GM15510 (cell line): ENCODE results near the gene NRXN3.

ENCODE experiments used
- POLR2A ChIP-seq: IDR thresholded peaks from 3 replicates; pipeline ENCODE4 v1.6.1; 2011; ENCODE audit warnings: borderline replicate concordance; ENCODE audit not compliant: insufficient read length; ENCODE audit errors: extremely low read depth

The NRXN3 gene

DNA sequence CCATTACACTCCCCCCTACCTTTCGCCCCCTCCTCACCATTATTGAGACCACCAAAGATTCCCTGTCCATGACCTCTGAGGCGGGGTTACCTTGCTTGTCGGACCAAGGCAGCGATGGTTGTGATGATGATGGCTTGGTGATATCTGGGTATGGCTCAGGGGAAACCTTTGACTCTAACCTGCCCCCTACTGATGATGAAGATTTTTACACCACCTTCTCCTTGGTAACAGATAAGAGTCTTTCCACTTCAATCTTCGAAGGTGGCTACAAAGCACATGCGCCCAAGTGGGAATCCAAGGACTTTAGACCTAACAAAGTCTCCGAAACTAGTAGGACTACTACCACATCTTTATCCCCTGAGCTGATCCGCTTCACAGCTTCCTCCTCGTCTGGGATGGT lies 1690.9 kb downstream of the NRXN3 start:
- TF ChIP-seq POLR2A = no peak

DNA sequence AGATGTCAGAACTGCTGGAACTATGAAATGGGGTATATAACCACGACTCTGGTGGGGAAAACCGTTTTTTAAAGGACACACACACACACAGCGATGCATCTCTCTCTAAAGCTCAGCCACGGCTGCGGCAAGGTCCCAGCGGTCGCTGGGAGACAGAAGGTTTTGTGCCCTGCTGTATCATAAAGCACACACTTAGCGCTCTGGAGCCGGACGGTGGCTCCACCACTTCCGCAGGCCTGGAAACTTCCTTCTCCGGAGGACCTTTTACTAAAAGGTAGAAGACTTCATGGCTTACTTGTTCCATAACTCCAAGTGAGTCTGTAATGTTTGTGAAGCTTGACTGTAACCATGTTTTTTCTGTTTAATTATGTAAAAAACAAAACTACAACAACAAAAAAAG lies 1691.9 kb downstream of the NRXN3 start:
- no peak for TF ChIP-seq POLR2A

DNA sequence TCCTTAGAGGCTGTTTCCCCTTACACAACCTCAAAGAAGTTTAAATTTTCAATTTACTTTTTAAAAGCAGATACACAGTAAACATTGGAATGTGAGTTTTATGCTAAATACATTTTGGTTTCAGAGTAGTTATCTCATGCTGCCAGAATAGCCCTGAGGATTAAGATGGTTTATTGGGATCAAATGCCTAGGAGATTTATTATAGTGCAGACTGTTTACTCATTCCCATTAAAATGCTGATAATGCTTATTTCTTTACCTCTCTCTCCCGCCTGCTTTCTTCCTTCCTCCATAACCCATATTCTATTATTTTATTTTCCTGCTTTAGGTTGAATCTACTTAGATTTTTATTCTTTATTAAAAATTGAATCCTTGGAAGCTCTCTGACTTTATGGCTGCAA lies 1701.0 kb downstream of the NRXN3 start:
- no peak for TF ChIP-seq POLR2A

DNA sequence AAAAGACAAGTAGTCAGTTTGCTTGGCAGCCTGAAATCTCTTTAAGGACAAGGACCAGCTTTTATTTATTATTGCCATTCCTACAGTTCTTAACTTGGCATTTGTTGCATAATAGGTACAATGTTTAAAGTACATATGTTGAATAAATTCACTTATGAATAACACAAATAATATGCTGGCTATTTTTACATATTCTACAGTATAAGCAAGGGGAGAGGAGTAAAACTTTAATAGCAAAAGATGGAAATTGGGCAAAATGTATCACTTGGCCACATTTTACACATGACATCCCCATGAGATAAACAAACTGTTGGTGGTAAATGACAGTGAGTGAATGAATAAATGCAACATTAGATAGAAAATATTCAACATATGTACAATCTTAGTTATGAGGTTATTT lies 1708.1 kb downstream of the NRXN3 start:
- TF ChIP-seq POLR2A = no peak

DNA sequence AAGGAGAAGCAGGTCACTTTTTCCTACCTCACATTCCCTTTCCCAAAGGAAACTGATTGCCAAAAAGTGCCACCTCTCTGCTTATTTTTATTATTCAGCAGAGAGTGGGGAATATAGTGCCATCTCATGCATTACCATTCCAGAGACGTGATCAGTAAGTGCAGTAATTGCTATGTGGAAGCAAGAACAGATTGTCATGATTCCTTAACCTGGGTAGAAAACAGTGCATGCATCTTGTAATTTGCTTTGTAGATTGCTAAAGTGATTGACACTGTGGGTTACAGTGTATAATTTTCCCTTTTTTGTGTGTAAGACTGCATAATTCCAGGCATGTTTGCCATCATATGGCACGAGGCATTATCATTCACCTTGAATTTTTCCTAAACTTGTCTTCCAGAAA lies 1708.6 kb downstream of the NRXN3 start:
- no peak for TF ChIP-seq POLR2A

DNA sequence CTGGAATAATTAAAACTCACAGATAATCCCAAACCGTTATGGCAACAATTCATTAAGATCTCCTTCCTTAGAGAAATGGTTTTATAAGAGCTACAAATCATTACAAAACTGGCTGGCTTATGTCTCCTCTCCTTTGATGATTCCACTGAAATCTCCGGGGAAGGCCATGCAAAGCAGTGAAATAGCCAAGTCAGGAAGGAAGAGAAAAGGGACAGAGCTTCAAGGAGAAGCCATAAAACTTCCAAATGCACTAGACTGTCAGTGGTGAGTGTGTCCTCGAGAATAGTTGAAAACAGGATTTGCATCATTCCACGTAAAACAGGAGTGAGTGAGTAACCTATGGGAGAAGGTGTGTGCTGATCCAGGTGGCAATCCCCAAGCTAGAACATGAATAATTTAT lies 1711.1 kb downstream of the NRXN3 start:
- TF ChIP-seq POLR2A = no peak

DNA sequence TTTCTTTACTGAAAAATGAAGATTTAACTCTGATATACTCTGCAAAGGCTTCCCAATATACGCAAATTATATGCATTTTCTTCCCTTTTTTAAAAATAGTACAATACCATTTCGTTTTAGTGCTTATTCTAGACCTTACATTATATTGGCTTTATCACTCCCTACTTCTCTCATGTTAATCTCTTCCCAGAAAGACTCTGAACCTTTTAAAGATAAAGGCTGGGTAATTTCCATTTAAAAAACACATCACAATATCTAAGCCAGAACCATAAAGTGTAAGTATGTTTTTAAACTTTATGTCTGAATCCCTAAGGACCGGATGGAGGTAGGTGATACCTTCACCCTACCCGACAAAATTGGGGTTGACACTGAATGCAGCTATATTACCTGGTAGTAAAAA lies 1720.4 kb downstream of the NRXN3 start:
- TF ChIP-seq POLR2A = no peak

DNA sequence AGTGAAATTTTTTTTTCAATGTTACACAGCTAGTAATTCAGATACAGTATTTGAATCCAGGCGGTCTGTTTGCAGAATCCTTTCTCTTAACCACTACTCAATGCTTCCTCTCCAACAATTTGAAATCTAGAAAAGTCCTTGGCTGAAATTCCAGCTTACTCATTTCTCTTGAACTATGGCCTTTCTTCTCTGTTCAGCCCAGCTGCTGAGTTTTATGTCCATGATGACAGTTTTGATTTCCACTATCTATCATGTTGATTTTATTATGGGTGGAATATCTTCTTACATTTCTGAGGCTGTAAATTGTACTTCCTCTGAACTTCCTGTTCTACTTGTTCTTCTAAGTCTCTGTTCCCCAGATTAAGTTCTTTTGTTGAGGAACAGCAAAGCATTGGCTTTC lies 1725.8 kb downstream of the NRXN3 start:
- no peak for TF ChIP-seq POLR2A

DNA sequence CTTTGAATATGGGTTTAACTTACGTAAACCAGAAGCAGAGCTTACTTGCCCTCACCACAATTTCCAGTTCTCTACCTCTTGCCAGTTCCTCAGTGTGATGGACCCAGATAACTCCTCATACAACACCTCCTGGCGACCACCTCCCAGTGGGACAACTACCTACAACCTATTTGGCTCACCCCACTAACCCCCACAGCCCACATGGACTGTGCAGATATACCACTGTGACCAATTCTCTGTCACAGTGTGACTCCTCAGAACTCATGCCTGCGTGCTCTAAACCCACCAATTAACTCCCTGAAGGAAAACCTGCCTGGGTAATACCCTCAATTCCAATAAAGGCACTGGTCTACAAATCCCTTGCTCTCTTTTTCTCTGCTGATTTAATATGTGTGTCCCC lies 1729.4 kb downstream of the NRXN3 start:
- TF ChIP-seq POLR2A = no peak

DNA sequence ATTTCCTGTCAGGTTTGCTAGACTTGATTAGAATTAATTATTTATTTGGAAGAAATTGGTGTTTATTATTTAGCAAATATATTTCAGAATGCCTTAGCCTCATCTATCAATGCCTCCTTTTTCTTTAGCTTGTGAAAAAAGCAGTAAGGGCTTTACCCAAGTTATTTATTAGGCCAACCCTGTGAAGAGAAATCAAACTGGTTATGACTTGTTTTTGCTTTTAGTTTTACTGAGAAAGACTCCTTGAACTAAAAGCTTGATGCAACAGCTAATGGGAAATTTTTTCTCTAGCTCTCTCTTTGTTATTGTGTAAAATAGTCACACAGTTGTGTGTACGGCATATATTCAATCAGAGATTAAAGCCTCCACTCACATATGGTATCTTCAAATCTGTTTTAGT lies 1734.3 kb downstream of the NRXN3 start:
- no peak for TF ChIP-seq POLR2A

DNA sequence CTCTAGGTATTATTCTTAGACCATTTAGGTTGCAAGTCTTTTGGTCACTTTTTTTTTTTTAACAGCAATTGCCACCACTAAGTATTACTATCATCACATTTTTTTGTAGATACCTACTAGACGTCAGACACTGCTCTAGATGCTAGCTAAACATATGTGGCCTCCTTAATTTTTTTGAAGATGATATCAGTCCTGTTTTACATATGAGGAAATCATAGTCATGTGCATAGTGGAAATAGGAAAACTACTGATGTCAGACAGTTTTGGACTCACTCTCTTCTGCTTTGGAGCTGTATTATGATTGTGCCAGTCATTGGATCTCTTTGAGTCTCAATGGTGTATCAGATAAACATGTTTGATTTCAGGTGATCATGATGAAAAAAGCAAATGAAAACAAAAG lies 1736.8 kb downstream of the NRXN3 start:
- no peak for TF ChIP-seq POLR2A

DNA sequence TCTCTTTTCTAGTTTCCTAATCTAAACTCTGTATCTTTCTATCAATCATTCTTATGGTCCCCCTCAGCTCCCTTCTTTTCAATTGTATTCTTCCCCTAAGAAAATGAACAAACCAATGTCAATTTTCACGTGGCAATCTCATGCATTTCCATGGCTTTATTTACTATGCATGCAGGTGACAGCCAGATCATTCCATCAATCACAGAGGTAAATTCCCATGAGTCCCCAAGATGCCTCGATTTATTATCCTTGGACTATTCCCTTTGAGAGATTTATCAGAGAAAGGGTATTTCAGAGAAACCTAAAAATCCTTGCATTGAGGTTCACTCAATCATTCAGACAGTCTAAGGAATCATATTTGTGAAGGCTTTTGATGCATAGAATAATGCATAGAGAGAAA lies 1739.9 kb downstream of the NRXN3 start:
- no peak for TF ChIP-seq POLR2A

DNA sequence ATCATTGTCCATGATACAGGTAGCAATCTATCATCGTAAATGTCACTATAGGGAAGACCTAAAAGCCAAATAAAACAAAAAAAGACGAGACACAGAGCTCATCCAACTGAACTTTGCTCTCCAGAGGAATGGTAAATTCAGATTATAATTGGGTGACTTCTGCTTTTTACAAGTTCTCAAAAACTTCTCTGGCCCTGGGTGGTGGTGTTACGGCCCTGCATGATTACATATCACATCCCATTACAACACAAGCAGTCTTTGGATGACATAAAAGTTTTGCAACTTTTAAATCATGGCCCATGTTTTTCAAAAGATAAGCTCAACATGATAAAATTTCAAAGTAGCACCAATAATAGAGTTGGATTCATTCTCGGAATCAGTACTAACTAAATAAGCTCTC lies 1741.6 kb downstream of the NRXN3 start:
- no peak for TF ChIP-seq POLR2A

DNA sequence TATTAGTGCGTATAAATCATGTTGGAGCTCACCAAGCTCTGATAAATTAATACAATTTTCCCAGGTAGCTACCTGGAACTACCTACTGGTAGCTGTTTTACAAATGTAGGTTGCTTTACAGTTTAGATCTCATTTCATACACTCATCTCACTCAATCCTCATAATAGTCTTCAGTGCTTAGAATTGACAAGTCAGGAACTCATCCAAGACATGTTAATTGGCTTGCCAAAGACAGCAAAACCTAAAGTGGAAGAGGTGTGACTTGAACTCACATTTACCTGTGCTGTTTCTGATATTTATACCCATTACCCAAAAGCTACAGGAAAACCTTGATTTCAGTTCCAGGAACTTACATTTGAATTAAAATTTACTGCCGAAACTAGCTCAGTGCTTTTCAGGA lies 1744.4 kb downstream of the NRXN3 start:
- no peak for TF ChIP-seq POLR2A

DNA sequence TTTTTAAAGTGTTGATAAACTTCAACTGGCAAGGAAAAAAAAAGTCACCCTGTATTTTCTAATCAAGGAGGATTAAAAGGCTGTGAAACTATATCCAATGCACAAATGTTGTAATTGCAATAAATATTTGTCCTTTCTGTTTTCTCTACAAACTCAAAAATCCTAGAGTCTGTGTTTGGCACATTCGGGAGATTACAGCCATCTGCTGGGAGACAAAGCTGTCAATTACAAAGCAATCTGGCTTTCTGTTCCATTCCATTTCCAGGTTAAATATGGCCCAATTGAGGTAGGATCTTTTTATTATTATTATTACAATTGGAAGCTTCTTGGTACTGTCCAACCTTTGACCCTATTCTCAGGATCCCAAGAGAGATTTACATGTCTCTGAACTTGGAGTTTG lies 1745.2 kb downstream of the NRXN3 start:
- TF ChIP-seq POLR2A = no peak

DNA sequence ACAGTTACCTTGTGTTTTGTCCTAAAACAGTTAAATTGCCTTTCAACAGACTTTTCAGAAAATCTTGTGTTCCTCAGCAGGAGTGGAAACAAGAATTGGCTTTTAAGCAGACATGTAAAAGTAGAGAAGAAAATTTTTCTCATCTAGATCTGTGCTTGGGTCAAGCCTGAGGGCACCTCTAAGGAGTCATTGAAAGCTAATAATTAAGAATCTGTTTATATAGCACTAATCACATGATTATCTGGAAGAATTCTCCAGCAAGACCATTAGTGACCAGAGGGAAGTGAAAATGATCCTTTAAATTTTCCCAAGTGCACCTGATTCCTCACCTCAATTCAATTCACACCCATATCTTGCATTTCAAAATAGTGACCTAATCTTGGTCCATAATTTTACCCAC lies 1746.1 kb downstream of the NRXN3 start:
- no peak for TF ChIP-seq POLR2A

DNA sequence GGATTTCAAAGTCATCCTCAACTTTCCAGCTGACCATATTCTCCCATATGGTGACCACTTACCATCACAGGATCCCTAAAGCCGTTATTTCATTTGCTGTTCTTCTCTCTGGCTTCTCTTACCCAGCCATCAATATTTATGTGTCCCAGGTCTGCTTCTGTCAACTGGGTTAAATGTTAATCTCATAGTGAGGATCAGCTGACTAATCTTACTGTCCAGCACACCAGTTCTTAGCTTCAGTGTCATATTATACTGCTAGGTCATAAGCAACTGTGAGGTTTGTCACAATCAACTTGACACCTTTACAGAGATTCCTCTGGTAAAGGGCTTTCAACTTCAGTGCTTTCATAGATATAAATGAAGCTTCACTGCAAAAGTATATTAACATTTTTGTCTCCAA lies 1746.7 kb downstream of the NRXN3 start:
- TF ChIP-seq POLR2A = no peak
